NCI-H128 (cell line): ENCODE results near the gene ZFPM1.
"Not testable (repeated sequence)": the region's sequence is repeated elsewhere in the genome, so short reads cannot be mapped to it uniquely, and the experiment has no call there.

Source experiments
- DNase-seq: peaks from one replicate; lab custom pipeline; 2025; ENCODE audit not compliant: unreplicated experiment; lab: John Stamatoyannopoulos, UW

The ZFPM1 gene

DNA sequence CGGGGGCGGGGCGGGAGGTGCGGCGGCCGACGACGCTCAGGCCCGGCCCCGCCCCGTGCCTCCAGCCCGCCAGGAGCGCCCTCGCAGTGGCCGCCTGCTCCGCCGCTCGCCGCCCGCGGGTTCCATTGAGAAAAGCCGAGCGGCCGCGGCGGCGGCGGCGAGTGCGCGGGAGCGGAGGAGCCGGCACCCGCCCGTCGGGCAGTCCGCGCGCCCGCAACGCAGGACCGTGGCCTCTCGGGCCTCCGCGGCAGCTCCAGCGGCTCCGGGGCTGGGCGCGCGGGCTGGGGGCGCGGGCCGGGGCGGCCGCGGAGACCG lies at the start of gene ZFPM1:
Gene ZFPM1 (plus strand): TSS at position 64 of the 315 bp plus-strand sequence. CDS start 359 bp downstream, outside the sequence.
- no peak for DNase-seq

DNA sequence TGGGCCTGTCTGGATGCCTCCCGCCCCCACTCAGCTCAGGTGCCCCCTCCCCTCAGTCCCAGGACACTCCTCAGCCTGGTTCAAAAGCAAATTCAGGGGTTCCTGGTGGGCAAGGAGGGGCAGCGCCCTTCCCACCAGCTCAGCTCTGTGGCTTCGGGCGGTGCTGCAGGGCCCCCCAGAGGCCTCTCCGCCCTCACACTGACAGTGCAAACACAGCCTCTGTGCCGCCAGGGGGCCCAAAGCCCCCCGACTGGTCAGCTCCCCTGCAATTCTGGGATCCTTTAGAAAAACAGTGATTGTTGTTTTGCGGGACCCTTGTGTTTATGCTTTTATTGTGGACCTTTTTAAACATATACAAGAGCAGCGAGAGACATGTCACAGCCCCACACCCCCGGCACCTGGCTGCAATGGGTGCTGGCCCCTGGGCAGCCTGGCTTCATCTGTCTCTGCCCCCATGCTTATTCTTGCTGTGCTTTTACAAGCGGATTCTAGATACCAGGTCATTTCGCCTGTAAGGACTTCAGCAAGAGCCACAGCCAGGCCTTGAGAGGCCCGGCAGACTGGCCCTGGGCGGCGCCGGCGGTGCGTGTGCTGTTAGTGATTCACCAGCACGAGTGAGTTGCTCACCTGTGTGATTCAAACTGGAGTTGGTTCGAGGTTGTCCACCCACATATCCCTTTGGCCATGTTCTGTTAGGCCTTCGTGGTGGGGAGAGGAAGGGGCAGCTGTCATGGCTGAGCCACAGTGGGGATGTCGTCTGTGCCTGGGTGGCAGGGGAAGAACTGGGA lies 49.1 kb upstream of the ZFPM1 start:
- no peak for DNase-seq

DNA sequence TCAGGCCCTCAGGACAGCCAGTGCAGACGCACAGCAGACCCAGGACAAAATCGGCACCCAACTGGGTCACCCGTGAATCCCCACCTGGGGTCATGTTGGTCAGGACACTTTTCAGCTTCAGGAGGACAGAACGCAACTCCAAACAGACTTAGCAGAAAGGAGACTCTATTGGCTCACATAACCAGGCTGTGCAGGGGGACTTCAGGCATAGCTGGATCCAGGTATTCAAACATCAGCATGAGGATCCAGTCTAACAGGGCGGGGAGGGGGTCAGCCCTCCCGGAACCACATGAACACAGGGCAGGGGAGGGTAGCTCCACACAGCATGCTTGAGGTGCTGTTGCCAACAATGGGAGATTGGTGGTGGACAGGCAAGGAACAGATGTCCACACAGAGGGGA lies 48.3 kb upstream of the ZFPM1 start:
- no peak for DNase-seq

DNA sequence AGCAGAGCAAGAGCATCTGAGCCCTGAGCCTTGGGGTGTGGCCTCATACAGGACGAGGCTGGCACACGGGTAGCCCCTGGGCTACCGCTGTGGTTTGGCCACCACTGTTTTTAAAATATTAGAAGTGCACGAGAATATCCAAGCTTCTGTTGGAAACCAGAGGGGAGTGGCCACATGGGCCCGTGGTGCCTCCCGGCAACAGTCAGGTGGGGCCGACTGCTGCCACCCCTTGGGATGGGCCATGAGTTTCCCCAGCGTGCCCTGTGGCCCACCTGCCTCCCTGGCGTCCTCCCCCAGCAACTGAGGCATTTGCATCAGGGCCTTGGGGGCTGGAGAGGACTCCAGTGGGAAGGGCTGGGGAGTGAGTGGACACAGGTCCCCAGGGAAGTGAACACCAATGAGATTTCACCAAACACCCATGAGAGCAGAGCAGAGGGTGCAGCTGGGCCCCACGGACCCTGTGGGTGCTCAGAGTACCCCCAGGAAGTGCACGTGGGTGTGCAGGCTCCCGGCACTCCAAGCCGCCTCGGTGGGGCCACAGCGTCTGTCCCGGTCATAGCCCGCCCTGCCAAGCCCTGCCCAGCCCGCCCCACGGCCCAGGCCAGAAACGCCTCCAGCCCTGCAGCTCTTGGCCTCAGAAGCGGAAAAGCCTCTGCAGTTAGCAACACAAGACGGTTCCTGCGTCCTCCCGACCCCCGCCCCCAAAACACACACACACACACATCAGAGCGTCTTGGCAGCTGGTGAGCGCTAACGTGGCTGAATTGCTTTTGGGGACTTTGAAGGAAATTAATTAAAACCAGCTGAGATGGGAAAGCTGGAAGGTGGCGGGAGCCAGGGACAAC lies 47.6 kb upstream of the ZFPM1 start:
- no peak for DNase-seq

DNA sequence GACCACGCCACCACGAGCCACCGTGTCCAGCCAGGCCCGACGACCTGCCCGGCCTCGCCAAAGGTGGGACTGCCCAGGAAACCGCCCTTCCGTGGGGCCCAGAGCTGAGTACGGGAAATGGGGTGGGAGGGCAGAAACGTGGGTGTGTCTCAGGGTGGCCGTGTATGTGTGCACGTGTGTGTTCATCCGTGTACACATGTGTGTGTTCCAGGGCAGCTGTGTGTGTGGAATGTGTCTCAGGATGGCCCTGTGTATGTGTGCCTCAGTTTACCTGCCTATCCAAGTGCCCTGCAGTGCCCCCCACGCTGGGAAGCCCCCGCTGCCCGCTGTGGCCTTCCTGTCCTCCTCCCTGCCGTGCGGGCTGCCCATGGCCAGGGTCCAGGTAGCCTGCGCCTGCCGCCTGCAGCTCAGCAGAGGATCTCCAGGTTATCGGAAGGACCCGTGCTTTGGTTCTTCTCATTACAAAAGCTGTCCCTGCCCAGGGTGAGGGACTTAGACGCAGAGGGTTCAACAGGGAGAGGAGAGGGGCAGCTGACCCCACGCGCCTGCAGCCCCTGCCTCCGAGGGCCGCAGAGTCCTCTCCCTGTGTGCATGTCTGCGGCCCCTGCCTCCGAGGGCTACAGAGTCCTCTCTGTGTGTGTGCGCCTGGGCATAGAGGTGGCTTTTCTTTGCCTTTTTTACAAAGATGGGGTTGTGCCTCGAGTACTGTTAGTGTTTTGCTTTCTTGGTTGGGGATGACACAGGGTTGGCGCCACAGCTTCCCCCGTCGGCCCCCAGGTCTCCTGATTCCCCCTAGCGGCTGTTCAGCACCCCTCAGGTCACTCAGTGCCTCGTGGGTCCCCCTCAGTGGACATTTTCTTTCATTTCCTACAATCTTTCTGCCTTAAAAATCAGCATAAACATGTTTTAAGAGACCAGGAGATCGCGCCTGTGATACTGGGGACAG lies 46.7 kb upstream of the ZFPM1 start:
- no peak for DNase-seq

DNA sequence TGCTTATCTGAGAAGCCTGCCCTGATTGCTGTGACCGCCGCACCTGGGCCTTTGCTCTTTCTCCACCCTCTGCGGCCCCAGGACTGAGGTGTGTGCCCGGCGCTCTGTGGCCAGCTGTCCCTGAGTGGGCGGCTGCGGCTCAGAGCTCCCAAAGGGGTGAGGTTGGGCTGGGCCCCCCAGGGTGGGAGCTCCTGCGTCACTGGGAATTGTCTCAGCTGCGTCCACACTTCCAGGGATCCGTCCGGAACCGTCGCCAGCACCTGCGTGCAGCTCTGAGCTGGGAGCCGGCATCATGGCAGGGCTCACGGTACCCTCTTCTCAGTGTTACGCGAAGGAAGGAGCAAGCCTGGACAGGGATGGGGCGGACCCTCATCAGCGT lies 46.0 kb upstream of the ZFPM1 start:
- no peak for DNase-seq

DNA sequence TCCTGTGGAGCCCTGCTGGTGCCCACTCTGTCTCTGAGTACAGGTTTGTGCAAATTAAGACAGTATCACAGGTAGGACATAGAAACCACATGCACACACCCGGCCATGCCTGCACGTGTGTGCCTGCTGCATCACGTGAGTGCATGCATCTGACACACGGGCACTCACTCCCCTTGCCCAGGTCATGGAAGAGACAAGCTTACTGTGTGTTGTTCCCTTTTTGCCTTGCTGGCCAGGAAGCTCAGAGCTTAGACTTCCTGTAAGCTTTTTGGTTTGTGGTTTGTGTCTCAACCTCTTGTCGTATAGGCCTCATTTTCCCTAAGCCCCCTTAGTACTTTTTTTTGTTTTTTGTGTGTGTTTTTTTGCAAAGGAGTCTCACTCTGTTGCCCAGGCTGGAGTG lies 45.3 kb upstream of the ZFPM1 start:
- no peak for DNase-seq

DNA sequence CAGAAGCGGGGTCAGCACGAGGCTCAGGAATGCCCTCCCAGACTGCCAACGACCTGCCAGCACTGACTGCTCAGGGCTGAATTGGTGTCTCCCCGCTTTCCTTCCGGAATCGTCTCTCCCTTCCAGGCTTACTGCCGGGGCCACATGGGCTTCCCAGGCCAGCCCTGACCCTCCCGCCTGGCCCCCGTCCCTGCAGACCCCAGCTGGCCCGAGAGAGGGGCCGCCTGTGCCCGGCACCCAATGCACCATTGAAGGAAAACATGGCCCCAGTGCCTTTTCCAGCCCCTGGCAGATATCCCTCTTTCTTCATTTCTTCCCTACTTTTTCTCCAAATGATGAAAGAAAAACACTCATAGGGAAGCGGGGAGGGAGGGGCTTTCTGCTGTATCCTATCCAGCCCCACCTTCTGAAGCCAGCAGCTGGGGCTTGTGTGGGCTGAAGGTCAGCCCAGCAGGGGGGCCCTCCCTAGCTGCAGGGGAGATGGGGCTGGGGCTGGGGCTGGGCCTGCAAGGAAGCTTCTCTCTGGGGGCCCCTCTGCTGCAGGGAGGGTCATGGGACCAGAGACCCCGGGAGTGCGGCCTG lies 44.4 kb upstream of the ZFPM1 start:
- DNase-seq: no peak

DNA sequence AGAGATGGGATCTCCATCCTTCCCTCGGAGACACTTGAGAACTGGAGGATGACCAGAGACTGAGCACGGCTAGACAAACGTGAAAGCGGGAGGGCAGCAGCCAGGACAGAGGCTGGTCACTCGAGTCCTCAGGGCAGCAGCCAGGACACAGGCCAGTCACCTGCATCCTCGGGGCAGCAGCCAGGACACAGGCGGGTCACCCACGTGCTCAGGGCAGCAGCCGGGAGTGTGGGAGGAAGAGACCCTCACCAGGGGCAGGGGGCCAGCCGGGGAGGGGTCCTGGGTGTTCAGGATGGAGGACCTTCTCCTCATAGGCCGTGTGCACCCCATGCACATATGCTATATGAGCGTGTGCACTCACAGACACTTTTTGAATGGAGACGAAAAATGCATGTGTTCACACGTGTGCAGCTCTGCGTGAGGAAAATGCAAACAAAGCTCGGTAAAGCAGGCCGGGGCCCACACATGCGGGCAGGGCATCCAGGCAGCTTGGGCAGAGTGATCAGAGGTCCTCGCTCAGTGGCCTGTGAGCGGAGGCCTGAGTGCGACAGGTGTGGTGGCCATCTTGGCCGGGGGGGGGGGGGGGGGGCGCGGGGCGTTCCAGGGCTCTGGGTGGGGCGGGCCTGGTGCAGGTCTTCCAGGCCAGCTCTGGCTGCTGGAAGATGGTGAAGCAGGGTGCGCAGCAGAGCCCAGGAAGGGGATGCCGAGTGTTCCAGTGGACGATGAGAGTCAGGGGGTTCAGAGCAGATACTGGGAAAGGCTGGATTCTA lies 43.6 kb upstream of the ZFPM1 start:
- no peak for DNase-seq

DNA sequence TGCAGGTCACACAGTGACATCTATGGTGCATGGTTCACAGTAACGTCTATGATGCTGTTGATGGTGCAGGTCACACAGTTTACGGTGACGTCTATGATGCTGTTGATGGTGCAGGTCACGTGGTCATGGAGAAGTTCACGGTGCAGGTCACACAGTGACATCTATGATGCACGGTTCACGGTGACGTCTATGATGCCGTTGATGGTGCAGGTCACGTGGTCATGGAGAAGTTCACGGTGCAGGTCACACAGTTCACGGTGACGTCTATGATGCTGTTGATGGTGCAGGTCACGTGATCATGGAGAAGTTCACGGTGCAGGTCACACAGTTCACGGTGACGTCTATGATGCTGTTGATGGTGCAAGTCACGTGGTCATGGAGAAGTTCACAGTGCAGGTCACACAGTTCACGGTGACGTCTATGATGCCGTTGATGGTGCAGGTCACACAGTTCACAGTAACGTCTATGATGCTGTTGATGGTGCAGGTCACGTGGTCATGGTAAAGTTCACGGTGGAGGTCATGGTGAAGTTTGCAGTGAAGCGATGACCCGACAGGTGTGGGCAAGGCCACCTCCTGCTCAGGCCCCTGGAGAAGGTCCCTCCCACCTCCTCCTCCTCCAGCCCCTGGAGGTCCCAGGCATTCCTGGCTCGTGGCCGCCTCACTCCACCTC lies 42.6 kb upstream of the ZFPM1 start:
- DNase-seq: not testable (repeated sequence)

DNA sequence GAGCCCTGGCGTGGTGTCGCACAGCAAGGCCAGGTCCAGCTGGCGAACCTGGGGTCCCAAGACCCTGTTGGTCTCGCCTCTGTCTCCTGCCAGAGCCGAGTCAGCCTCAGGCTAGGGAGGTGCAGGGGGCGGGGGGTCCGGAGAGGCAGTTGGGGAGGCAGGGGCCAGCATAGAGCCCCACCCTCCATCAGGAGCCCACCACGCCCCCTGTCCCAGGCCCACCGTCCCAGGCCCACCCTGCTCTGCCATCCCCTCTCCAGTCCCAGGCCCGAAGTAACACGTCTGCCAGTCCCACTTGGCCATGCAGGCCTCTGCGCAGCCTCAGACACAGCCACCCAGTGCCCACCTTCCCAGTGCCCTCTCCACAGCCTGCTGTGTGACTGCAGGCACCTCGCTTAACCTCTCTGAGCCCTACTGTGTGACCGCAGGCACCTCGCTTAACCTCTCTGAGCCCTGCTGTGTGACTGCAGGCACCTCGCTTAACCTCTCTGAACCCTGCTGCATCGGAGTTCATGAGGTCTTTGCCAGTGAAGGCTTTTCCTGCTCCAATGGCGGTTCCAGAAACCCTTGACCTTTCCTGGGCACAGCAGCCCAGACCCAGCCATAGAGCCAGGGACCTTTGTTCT lies 41.0 kb upstream of the ZFPM1 start:
- no peak for DNase-seq

DNA sequence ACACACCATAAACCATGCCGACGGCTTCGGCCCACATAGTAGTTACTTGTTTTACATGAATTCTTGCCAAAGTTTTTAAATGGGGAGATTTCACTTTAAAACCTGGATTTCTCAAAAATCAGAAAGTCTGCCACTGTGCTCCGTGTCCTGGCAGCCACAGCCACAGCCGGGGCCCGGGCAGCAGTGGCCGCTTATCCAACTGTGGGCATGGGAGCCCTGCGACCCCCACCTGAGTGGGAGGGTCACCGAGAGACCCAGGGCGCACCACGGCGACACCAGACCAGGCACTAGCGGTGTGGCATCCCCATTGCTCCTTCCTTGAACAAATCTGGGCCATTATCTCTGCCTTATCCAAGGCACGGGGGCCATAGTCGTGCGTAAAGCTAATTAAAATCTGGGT lies 40.3 kb upstream of the ZFPM1 start:
- DNase-seq: no peak

DNA sequence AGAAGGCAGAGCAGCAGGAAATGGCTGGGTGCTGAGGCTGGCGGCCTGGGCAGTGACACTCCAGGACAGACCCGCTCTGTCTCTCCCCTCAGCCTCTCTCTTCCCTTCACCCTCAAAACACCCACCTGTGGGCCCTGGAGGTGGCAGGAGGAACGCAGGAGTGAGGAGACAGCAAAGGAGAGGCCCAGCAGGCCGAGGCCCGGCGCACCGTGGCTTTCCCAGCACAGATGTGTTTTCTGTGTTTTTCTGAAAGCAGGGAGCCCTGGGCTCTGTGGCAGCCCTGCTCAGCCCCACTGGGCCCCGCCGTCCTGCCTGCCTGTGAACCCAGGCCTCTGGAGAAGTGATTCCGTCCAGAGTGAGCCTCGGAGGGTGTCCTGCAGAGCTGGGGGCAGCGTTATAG lies 39.8 kb upstream of the ZFPM1 start:
- no peak for DNase-seq

DNA sequence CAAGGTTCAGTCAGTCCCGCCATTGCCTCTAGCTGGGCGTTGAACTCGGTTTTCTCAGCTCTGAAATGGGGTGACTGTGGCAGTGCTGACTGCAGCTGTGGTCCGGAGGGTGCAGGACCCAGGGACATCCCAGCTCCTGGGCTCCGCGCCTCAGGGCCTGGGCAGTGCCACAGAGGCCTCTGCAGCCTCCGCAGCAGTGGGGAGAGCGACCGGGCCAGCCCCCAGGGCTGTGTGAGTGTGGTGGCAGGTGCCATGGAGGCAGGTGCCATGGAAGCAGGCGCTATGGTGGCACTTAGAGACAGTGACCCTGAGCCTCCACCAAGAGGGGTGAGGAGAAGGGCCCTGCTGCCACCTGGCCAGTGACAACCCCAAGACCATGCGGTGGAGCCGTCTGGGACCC lies 39.4 kb upstream of the ZFPM1 start:
- DNase-seq: no peak

DNA sequence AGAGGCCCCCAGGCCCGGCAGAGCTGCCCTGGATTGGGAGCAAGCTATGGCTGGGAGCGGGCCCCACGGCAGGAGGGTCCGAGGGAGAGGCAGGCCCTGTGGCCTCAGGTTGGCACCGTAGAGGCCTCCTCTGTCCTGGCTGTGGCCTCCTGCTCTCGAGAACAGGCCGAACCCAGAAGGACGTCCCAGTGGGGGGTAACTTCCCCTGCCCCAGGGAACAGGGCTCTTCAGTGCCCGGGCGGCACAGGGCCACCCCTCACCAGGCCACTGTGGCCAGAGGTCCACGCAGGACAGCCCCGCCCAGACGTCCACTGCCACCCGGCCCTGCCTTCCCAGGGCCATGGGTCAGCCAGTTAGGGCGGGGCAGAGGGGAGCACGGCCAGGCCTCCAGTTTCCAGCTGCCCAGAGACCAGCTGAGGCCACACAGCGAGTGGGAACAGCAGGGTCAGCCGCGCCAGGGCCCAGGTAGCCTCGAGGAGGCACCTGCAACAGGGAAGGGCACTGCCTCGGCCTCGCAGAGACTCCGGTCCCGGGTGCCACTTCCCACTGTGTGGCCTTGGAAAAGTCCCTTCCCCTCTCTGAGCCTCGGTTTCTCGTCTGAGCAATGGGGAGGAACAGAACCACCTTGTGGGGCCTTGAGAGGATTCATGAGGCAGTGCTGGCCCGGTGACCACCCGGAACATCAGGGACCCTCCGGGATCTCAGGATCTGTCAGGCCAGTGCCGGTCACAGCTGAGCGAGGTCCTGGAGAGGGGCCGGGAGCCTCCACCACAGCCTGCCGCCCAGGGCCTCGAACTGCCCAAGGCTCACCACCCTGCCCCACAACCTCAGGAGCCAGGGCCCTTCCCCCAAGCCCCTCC lies 38.3 kb upstream of the ZFPM1 start:
- no peak for DNase-seq

DNA sequence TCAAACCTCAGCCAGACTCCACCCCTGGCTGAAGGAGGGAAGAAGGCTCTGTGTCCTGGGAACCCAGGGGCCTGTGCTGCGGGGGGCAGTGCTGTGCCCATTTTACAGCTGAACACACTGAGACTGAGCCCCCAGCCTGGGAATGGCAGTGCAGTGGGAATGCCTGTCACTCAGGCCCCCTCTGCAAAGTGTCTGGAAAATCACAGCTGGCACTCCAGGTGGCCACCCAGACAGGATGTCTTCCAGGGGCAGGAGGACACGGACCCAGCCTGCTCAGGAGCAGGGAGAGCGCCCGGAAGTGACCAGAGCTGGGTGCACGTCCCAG lies 37.7 kb upstream of the ZFPM1 start:
- DNase-seq: no peak

DNA sequence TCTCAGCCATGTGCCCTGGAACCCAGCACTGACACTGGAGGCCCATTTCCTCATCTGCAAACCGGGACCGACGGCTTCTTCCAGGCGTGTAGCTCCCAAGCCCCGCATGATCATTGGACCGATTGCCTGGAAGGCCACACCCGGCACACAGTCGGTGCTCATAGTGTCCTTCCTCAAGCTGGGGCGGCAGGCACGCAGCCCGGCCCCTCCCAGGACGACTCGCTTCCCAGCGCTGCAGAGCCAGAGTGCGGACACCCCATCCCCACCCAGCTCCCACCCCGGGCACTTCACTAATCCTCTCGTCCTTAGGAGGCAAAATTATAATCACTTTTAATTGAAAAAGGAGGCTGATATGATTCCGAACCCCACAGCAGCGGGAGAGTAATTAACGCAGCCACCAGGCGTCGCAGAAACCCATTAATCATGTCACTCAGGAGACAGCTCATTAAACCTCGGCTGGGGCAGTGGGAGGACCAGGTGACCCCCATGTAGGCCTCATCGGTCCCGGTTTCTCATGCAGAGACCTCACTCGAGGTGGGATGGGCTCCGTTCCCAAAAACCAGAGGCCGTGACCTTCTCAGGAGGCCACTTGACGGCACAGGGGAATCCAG lies 37.3 kb upstream of the ZFPM1 start:
- DNase-seq: no peak

DNA sequence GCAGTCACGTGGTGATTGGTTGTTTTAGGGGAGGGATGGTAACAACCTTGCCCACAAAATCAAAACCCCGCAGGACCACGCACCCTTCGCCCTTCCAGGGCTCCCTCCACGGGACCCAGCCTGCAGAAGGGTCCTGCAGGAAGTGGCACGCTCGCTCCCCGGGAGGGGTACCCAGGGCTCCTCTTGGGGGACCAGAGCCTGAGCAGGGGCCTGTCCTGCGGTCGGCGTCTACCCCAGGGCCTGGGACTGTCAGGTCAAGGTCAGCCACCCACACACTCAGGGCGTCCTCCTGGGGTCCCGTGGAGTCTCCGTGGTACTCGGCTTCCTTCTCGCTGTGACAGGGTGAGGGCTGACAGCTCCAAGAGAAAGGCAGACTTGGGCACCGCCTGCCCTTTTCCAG lies 36.4 kb upstream of the ZFPM1 start:
- no peak for DNase-seq
